ENCODE measurements around the gene MAP2K2. TPM values are rescaled to one million over a fixed set of nuclear protein-coding genes. Genes with fewer than 3 reads are reported as not detected.

The MAP2K2 gene
- total RNA-seq, 4 donors from 2014 or later: 101 to 207 (median 138) TPM

- Histone ChIP-seq H3K27ac (no peak overlapping the region), H3K4me3 (no peak overlapping the region), H3K27me3 (no peaks in the 10 kb centered on the region), H3K9me3 (no peaks in the 10 kb centered on the region), H3K36me3 (peaks cover 0 to 55% of the 10 kb centered on the region in 2 donors), H3K4me1 (peaks cover 8 to 13% of the 10 kb centered on the region in 2 donors)
- in situ Hi-C loops (cut with MboI; ENCODE audit: low sequenced_read_pairs in 4 of 4) (no loop called here), intact Hi-C loops (cut with DNase I; ENCODE audit: low total_unique reads) (no loop called here)
- ATAC-seq (no peak), DNase-seq (no peak)
- TF ChIP-seq CTCF (IDR thresholded peaks at IDR 0.05 in 4 of 5, conservative IDR thresholded peaks at IDR 0.05 in 1 of 5): no peak
Measured at GRCh38 chr19:4112367-4112766, 11.6 kb downstream of the MAP2K2 start.

GRCh38 chr19:4109626-4109945 is 14.3 kb downstream of the MAP2K2 start:
- Histone ChIP-seq H3K4me3 (no peak overlapping the region), H3K27ac (no peak overlapping the region), H3K9me3 (no peaks in the 10 kb centered on the region), H3K4me1 (no peaks in the 10 kb centered on the region), H3K36me3 (peaks cover 0 to 54% of the 10 kb centered on the region in 2 donors), H3K27me3 (no peaks in the 10 kb centered on the region)
- ATAC-seq (no peak), DNase-seq (no peak)
- TF ChIP-seq CTCF (IDR thresholded peaks at IDR 0.05 in 4 of 5, conservative IDR thresholded peaks at IDR 0.05 in 1 of 5) (no peak), POLR2A (IDR thresholded peaks at IDR 0.05) (no peak)
- in situ Hi-C loops (cut with MboI; ENCODE audit: low sequenced_read_pairs in 4 of 4): no loop called here
- intact Hi-C loops (cut with DNase I; ENCODE audit: low total_unique reads): no loop called here

GRCh38 chr19:4108767-4109625 is 14.9 kb downstream of the MAP2K2 start:
- TF ChIP-seq CTCF (IDR thresholded peaks at IDR 0.05 in 4 of 5, conservative IDR thresholded peaks at IDR 0.05 in 1 of 5) (no peak), POLR2A (IDR thresholded peaks at IDR 0.05) (no peak)
- H3K4me1 ChIP-seq: no peaks in the 10 kb centered on the region
- H3K4me3 ChIP-seq: no peak overlapping the region
- H3K9me3 ChIP-seq: no peaks in the 10 kb centered on the region
- H3K27me3 ChIP-seq: no peaks in the 10 kb centered on the region
- ATAC-seq (no peak), DNase-seq (no peak)
- no peak overlapping the region for H3K27ac ChIP-seq
- intact Hi-C loops (cut with DNase I; ENCODE audit: low total_unique reads): no loop called here
- in situ Hi-C loops (cut with MboI; ENCODE audit: low sequenced_read_pairs in 4 of 4): no loop called here
- peaks cover 0 to 48% of the 10 kb centered on the region in 2 donors for H3K36me3 ChIP-seq

- no peaks in the 10 kb centered on the region for H3K9me3 ChIP-seq
- no peak overlapping the region for H3K27ac ChIP-seq
- peaks cover 4 to 8% of the 10 kb centered on the region in 2 donors for H3K4me1 ChIP-seq
- no peaks in the 10 kb centered on the region for H3K27me3 ChIP-seq
- in situ Hi-C loops (cut with MboI; ENCODE audit: low sequenced_read_pairs in 4 of 4) (no loop called here), intact Hi-C loops (cut with DNase I; ENCODE audit: low total_unique reads) (no loop called here)
- TF ChIP-seq CTCF (IDR thresholded peaks at IDR 0.05 in 4 of 5, conservative IDR thresholded peaks at IDR 0.05 in 1 of 5): no peak
- no peak overlapping the region for H3K4me3 ChIP-seq
- peaks cover 0 to 62% of the 10 kb centered on the region in 2 donors for H3K36me3 ChIP-seq
- ATAC-seq (no peak), DNase-seq (no peak)
Measured at GRCh38 chr19:4103080-4103433, 20.9 kb downstream of the MAP2K2 start.
